Measurements from ENCODE around the gene NR2C2AP.

NR2C2AP gene

DNA sequence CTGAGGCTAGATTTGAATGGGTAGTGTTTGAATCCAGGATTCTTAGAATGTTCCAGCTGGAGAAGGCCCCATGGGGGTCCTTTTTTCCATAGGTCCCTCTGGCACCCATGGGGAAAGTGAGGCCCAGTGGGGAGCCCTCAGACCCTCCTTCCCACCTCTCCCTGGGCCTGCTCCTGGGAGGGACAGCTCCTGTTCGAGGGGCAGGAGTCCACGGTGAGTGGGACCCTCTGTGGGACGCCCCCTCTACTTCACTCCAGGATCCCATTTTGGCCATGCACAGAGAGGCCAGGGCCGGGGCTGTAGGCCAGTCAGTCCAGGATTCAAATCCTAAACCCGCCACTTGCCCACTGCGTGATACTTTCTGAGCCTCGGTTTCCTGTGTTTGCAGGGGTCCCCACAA, 40.7 kb downstream of the NR2C2AP start:
- no peaks in the 10 kb centered on the region for H3F3A ChIP-seq (ENCODE audit: insufficient read depth, low read length)
- H2AFZ ChIP-seq (ENCODE audit: low read length), result no peak overlapping the region
- H3K79me2 ChIP-seq (ENCODE audit: low read length), result no peaks in the 10 kb centered on the region
- no peak overlapping the region for H3K4me3 ChIP-seq (ENCODE audit: low read length)
- no peak for TF ChIP-seq EZH2phosphoT487 (IDR thresholded peaks at IDR 0.05; ENCODE audit: low read length)
- no peak for TF ChIP-seq EZH2 (optimal IDR thresholded peaks at IDR 0.05; ENCODE audit: low read depth, low read length)
- TF ChIP-seq, protein P1, sequence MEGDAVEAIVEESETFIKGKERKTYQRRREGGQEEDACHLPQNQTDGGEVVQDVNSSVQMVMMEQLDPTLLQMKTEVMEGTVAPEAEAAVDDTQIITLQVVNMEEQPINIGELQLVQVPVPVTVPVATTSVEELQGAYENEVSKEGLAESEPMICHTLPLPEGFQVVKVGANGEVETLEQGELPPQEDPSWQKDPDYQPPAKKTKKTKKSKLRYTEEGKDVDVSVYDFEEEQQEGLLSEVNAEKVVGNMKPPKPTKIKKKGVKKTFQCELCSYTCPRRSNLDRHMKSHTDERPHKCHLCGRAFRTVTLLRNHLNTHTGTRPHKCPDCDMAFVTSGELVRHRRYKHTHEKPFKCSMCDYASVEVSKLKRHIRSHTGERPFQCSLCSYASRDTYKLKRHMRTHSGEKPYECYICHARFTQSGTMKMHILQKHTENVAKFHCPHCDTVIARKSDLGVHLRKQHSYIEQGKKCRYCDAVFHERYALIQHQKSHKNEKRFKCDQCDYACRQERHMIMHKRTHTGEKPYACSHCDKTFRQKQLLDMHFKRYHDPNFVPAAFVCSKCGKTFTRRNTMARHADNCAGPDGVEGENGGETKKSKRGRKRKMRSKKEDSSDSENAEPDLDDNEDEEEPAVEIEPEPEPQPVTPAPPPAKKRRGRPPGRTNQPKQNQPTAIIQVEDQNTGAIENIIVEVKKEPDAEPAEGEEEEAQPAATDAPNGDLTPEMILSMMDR (IDR thresholded peaks at IDR 0.05; ENCODE audit: low read length), result no peak
- H3K9ac ChIP-seq (ENCODE audit: low read length), result no peak overlapping the region
- no peaks in the 10 kb centered on the region for H3K27me3 ChIP-seq (replicated peaks; ENCODE audit: insufficient read depth, low read length)
- DNase-seq, result no peak
- no peaks in the 10 kb centered on the region for H4K20me1 ChIP-seq (ENCODE audit: insufficient read depth, low read length)
- H3K9me3 ChIP-seq (replicated peaks; ENCODE audit: insufficient read depth, low read length), result no peaks in the 10 kb centered on the region
- no peaks in the 10 kb centered on the region for H3K36me3 ChIP-seq (replicated peaks; ENCODE audit: insufficient read depth, low read length)
- no peaks in the 10 kb centered on the region for H3K9me2 ChIP-seq (replicated peaks; ENCODE audit: insufficient read depth, low read length)
- no peak overlapping the region for H3K27ac ChIP-seq (ENCODE audit: low read length)
- H3K4me1 ChIP-seq (ENCODE audit: low read length), result no peaks in the 10 kb centered on the region
- H3K4me2 ChIP-seq (ENCODE audit: low read depth, low read length), result no peak overlapping the region

DNA sequence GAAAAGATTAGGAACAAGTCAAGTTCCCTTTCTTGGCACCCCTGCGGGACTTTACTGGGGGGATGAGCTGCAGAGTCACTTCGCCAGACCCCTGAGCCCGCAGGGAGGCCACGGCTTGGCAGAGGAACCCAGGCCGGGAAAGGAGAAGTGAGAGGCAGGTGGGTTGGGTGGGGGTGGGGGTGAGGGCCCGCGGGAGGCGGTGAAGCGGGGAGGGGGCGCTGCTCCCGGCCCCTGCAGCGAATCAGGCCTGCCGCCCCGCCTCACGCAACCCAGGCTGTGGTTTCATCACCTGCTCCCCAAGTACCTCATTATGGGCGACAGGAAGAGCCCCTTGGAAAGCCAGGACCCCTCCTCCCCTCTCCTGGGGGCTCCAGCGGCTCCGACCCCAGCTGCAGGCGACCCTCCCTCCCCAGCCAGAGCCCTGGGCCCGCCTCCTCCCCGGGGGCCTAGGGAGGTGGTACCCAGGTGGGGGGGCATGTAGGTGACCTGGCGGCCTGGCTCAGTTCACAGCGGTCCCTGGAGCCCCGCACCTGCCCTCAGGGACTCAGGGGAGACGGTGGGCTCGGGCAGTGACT, 42.7 kb downstream of the NR2C2AP start:
- Histone ChIP-seq H3K27me3 (replicated peaks; ENCODE audit: insufficient read depth, low read length) (no peaks in the 10 kb centered on the region), H2AFZ (ENCODE audit: low read length) (no peak overlapping the region), H3K79me2 (ENCODE audit: low read length) (no peaks in the 10 kb centered on the region), H3K9me3 (replicated peaks; ENCODE audit: insufficient read depth, low read length) (no peaks in the 10 kb centered on the region), H3K4me2 (ENCODE audit: low read depth, low read length) (no peak overlapping the region), H3K4me1 (ENCODE audit: low read length) (no peaks in the 10 kb centered on the region), H3F3A (ENCODE audit: insufficient read depth, low read length) (no peaks in the 10 kb centered on the region), H3K9me2 (replicated peaks; ENCODE audit: insufficient read depth, low read length) (no peaks in the 10 kb centered on the region), H3K36me3 (replicated peaks; ENCODE audit: insufficient read depth, low read length) (no peaks in the 10 kb centered on the region), H3K4me3 (ENCODE audit: low read length) (no peak overlapping the region), H3K27ac (ENCODE audit: low read length) (no peak overlapping the region), H3K9ac (ENCODE audit: low read length) (no peak overlapping the region), H4K20me1 (ENCODE audit: insufficient read depth, low read length) (no peaks in the 10 kb centered on the region)
- TF ChIP-seq, protein P1 (IDR thresholded peaks at IDR 0.05; ENCODE audit: low read length), result no peak
- no peak for DNase-seq

DNA sequence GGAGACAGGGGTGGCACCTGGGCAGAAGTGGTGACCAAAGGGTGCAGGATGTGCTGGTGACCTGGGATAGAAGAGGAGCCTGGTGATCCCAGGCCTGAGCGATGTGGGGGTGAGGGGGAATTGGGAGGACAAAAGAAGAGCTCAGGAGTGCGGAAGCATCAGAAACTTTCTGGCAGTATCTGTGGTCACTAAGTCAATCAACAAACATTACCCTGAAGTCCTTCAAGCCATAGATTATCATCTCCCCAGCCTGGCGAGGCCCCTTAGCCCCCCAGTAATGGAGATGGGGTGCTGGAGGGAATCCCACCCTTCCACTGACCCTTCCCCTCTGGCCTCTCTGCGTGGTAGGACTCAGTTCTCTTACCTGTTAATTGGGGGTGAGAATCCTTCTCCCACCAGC, 43.7 kb downstream of the NR2C2AP start:
- Histone ChIP-seq H3K79me2 (ENCODE audit: low read length) (no peaks in the 10 kb centered on the region), H3K36me3 (replicated peaks; ENCODE audit: insufficient read depth, low read length) (no peaks in the 10 kb centered on the region), H3K27me3 (replicated peaks; ENCODE audit: insufficient read depth, low read length) (no peaks in the 10 kb centered on the region), H4K20me1 (ENCODE audit: insufficient read depth, low read length) (no peaks in the 10 kb centered on the region), H3K9me3 (replicated peaks; ENCODE audit: insufficient read depth, low read length) (no peaks in the 10 kb centered on the region), H3K9ac (ENCODE audit: low read length) (no peak overlapping the region), H3K4me1 (ENCODE audit: low read length) (no peaks in the 10 kb centered on the region), H3K4me3 (ENCODE audit: low read length) (no peak overlapping the region), H2AFZ (ENCODE audit: low read length) (no peak overlapping the region), H3F3A (ENCODE audit: insufficient read depth, low read length) (no peaks in the 10 kb centered on the region), H3K27ac (ENCODE audit: low read length) (no peak overlapping the region), H3K4me2 (ENCODE audit: low read depth, low read length) (no peak overlapping the region), H3K9me2 (replicated peaks; ENCODE audit: insufficient read depth, low read length) (no peaks in the 10 kb centered on the region)
- TF ChIP-seq, protein P1 (IDR thresholded peaks at IDR 0.05; ENCODE audit: low read length), result no peak
- TF ChIP-seq EZH2phosphoT487 (IDR thresholded peaks at IDR 0.05; ENCODE audit: low read length) (no peak), EZH2 (optimal IDR thresholded peaks at IDR 0.05; ENCODE audit: low read depth, low read length) (no peak)
- no peak for DNase-seq

Measured in MM.1S (cell line).